OCI-LY7 (cell line): ENCODE measurements around the gene HTT. TPM values are rescaled to one million over a fixed set of nuclear protein-coding genes. Genes with fewer than 3 reads are reported as not detected.

Experiments
- BruUV-seq: library from RNA; stranded (reverse); fragments of 400-500 nt; replicated peaks from 2 replicates; lab custom pipeline; 2021; lab: Mats Ljungman, UMichigan
- CTCF ChIA-PET: fragments of 300-600 bp; sonication (Branson Sonifier 250); formaldehyde crosslinking; loops from one replicate; lab custom pipeline; 2022; ENCODE audit warnings: antibody characterized with exemption; ENCODE audit not compliant: unreplicated experiment; lab: Charles Lee
- POLR2A ChIA-PET: fragments of 300-600 bp; sonication (Branson Sonifier 250); formaldehyde crosslinking; loops from one replicate; lab custom pipeline; 2022; ENCODE audit warnings: antibody characterized with exemption; lab: Charles Lee
- DNase-seq: peaks from one replicate; pipeline ENCODE4 v3.0.0-alpha.2; 2015; ENCODE audit warnings: low spot score
- H2AFZ ChIP-seq: fragments of 200-600 bp; sonication (generic), shearing (Covaris generic); 2 replicates; pipeline ENCODE4 v1.6.1; 2014; ENCODE audit warnings: mild to moderate bottlenecking, antibody characterized with exemption, low read length, moderate library complexity
- H3K27ac ChIP-seq: fragments of 200-600 bp; sonication (generic); 2 replicates; pipeline ENCODE4 v1.5.1; 2014; ENCODE audit warnings: mixed run types, low read depth, mild to moderate bottlenecking, moderate library complexity, low read length, inconsistent platforms; ENCODE audit not compliant: poor library complexity, severe bottlenecking
- H3K36me3 ChIP-seq: fragments of 200-600 bp; sonication (generic); 2 replicates; pipeline ENCODE4 v1.6.1; 2014; ENCODE audit warnings: mild to moderate bottlenecking, antibody characterized with exemption, low read length, moderate library complexity, mixed read lengths; ENCODE audit not compliant: insufficient read depth
- H3K4me1 ChIP-seq: fragments of 200-600 bp; sonication (generic); 2 replicates; pipeline ENCODE4 v1.5.1; 2014; ENCODE audit warnings: mild to moderate bottlenecking, low read length; ENCODE audit not compliant: insufficient read depth, poor library complexity, severe bottlenecking
- H3K4me2 ChIP-seq: fragments of 200-600 bp; sonication (generic); 2 replicates; pipeline ENCODE4 v1.6.1; 2014; ENCODE audit warnings: mild to moderate bottlenecking, low read length
- H3K4me3 ChIP-seq: fragments of 200-600 bp; sonication (generic); 2 replicates; pipeline ENCODE4 v1.5.1; 2014; ENCODE audit warnings: mild to moderate bottlenecking, low read depth, low read length; ENCODE audit not compliant: poor library complexity, severe bottlenecking
- H3K79me2 ChIP-seq: fragments of 200-600 bp; sonication (generic); 2 replicates; pipeline ENCODE4 v1.6.1; 2016; ENCODE audit warnings: low read depth, mild to moderate bottlenecking, low read length, moderate library complexity, mixed read lengths; ENCODE audit not compliant: insufficient read depth
- H3K9me2 ChIP-seq: fragments of 200-600 bp; sonication (generic); 2 replicates; pipeline ENCODE4 v1.6.1; 2016; ENCODE audit warnings: mild to moderate bottlenecking, low read length, mixed read lengths; ENCODE audit not compliant: insufficient read depth
- H3K9me3 ChIP-seq: fragments of 200-600 bp; sonication (generic); 2 replicates; pipeline ENCODE4 v1.6.1; 2014; ENCODE audit warnings: mild to moderate bottlenecking, mixed run types, low read length, mixed read lengths
- H4K20me1 ChIP-seq: fragments of 200-600 bp; sonication (generic); 2 replicates; pipeline ENCODE4 v1.6.1; 2014; ENCODE audit warnings: mild to moderate bottlenecking, antibody characterized with exemption, low read length, moderate library complexity, mixed read lengths; ENCODE audit not compliant: insufficient read depth
- EZH2phosphoT487 ChIP-seq: fragments of 200-600 bp; sonication (generic); IDR thresholded peaks from 2 replicates; pipeline ENCODE4 v1.6.1; 2018; ENCODE audit warnings: low read depth, borderline replicate concordance, mild to moderate bottlenecking, mixed run types, antibody characterized with exemption, low read length, moderate library complexity, mixed read lengths
- intact Hi-C: fragments of 100-400 bp; cut with micrococcal nuclease; formaldehyde crosslinking; loops from one replicate; pipeline ENCODE4 v1.10.0; 2022; ENCODE audit not compliant: unreplicated experiment
- total RNA-seq, 2 experiments: library from RNA; depleted of rRNA in 1 of 2; stranded (reverse); fragments of >200 nt in 1 of 2; shearing (Covaris generic) in 1 of 2; gene quantifications; 2 replicates each; pipeline ENCODE4 v1.2.3, GENCODE V29; 2014 to 2022
- TF ChIP-seq, protein P1 (sequence below): fragments of 200-600 bp; sonication (generic); conservative IDR thresholded peaks from 2 replicates; pipeline ENCODE4 v1.5.1; 2014; ENCODE audit warnings: mild to moderate bottlenecking, antibody characterized with exemption, low read length, moderate library complexity, mixed read lengths

Gene HTT
- total RNA-seq, 2 experiments from 2014 or later: 36.4 to 91.3 TPM

DNA sequence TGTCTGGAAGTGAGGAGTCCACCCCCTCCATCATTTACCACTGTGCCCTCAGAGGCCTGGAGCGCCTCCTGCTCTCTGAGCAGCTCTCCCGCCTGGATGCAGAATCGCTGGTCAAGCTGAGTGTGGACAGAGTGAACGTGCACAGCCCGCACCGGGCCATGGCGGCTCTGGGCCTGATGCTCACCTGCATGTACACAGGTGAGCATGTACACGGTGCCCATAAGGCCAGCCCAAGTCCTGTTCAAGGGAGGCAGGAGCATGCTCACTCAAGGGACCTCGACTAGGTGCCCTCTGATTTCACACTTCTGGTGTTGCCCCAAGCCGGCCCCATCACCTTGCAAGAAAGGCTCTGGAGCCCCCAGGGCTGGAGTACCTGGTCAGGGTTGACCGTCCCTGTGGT, 161.1 kb downstream of the HTT start:
- Histone ChIP-seq H3K9me3 (no peaks in the 10 kb centered on the region), H3K27ac (no peak overlapping the region), H4K20me1 (no peaks in the 10 kb centered on the region), H3K4me3 (no peak overlapping the region), H2AFZ (no peak overlapping the region), H3K36me3 (peaks cover 63% of the 10 kb centered on the region; the same call in 1 of the 2 replicates), H3K4me1 (no peaks in the 10 kb centered on the region), H3K4me2 (no peak overlapping the region), H3K79me2 (no peaks in the 10 kb centered on the region), H3K9me2 (no peaks in the 10 kb centered on the region)
- intact Hi-C loops: no loop called here
- no TSS peak for BruUV-seq
- no peak for DNase-seq
- CTCF ChIA-PET: no interaction called here
- POLR2A ChIA-PET: no interaction called here
- TF ChIP-seq EZH2phosphoT487: no peak
- TF ChIP-seq, protein P1, sequence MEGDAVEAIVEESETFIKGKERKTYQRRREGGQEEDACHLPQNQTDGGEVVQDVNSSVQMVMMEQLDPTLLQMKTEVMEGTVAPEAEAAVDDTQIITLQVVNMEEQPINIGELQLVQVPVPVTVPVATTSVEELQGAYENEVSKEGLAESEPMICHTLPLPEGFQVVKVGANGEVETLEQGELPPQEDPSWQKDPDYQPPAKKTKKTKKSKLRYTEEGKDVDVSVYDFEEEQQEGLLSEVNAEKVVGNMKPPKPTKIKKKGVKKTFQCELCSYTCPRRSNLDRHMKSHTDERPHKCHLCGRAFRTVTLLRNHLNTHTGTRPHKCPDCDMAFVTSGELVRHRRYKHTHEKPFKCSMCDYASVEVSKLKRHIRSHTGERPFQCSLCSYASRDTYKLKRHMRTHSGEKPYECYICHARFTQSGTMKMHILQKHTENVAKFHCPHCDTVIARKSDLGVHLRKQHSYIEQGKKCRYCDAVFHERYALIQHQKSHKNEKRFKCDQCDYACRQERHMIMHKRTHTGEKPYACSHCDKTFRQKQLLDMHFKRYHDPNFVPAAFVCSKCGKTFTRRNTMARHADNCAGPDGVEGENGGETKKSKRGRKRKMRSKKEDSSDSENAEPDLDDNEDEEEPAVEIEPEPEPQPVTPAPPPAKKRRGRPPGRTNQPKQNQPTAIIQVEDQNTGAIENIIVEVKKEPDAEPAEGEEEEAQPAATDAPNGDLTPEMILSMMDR: no peak

DNA sequence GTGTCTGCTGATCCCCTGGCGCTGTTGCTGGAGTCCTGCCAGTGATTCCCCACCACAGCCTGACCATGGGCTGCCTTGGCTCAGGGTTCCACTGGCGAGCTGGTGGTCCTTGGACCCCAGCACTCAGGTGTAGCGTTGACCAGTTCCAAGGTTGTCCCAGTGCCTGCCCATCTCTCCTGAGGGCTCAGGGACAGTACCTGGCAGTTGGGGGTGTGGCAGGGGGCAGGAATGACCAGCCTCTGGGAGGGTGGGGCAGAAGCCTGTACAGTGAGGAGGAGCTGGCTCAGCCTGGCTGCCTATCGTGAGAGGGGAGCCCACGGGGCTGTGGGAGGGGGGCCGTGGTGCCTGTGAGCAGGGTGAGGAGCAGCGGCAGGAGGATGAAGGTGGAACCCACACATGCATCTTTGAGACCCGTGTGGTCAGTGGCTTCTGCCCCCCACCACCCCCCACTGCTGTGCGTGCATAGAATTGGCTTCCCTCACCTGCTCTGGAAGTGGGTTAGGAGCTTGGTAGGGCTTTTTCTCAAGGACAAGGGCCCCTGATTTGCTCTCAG, 161.9 kb downstream of the HTT start:
- H3K79me2 ChIP-seq: no peaks in the 10 kb centered on the region
- H2AFZ ChIP-seq: no peak overlapping the region
- no peaks in the 10 kb centered on the region for H4K20me1 ChIP-seq
- ChIA-PET CTCF (no interaction called here), POLR2A (no interaction called here)
- H3K4me1 ChIP-seq: no peaks in the 10 kb centered on the region
- H3K36me3 ChIP-seq: peaks cover 61% of the 10 kb centered on the region; the same call in 1 of the 2 replicates
- no peak overlapping the region for H3K4me3 ChIP-seq
- H3K9me2 ChIP-seq: no peaks in the 10 kb centered on the region
- no peak for DNase-seq
- H3K4me2 ChIP-seq: no peak overlapping the region
- H3K27ac ChIP-seq: no peak overlapping the region
- TF ChIP-seq, protein P1: no peak
- no peak for TF ChIP-seq EZH2phosphoT487
- no TSS peak for BruUV-seq
- intact Hi-C loops: no loop called here
- H3K9me3 ChIP-seq: no peaks in the 10 kb centered on the region

DNA sequence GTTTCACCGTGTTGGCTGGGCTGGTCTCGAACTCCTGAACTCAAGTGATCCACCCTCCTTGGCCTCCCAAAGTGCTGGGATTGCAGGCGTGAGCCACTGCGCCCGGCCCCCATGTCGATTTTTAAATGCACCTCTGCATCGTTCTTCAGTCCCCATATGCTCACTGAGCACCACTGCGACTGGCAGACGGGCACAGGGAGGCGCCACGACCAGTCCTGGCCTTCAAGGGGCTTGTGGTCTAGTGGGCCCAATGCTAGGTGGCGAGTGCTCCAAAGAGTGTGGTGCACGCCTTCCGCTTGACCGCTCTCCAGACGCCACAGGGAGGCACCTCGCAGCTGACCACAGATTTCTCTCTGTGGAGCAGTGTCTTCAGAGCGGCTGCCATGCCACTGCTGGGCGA, 162.8 kb downstream of the HTT start:
- H3K9me3 ChIP-seq: no peaks in the 10 kb centered on the region
- TF ChIP-seq EZH2phosphoT487: no peak
- TF ChIP-seq, protein P1: no peak
- DNase-seq: no peak
- no peak overlapping the region for H3K27ac ChIP-seq
- intact Hi-C loops: no loop called here
- no TSS peak for BruUV-seq
- H3K9me2 ChIP-seq: no peaks in the 10 kb centered on the region
- ChIA-PET CTCF (interaction anchor here (0.6 kb wide), 1 partner anchor 274 kb away, joined by 4 read pairs; the partner anchor contains the start of genes GRK4 and NOP14), POLR2A (no interaction called here)
- H3K4me1 ChIP-seq: no peaks in the 10 kb centered on the region
- no peak overlapping the region for H3K4me3 ChIP-seq
- no peaks in the 10 kb centered on the region for H4K20me1 ChIP-seq
- H3K79me2 ChIP-seq: no peaks in the 10 kb centered on the region
- H3K36me3 ChIP-seq: peaks cover 52% of the 10 kb centered on the region; the same call in 1 of the 2 replicates
- H2AFZ ChIP-seq: no peak overlapping the region
- H3K4me2 ChIP-seq: no peak overlapping the region
